Smooth muscle cell (in vitro differentiated cells): Measurements from ENCODE around the gene C10orf95. TPM values are rescaled to one million over a fixed set of nuclear protein-coding genes. Genes with fewer than 3 reads are reported as not detected.

Experiments
- DNase-seq: peaks from one replicate; lab custom pipeline; 2025; ENCODE audit not compliant: unreplicated experiment; lab: John Stamatoyannopoulos, UW
- H2AFZ ChIP-seq: fragments of 200-600 bp; sonication (generic); 2 replicates; pipeline ENCODE4 v1.6.0; 2016; ENCODE audit warnings: antibody characterized with exemption, low read depth, mild to moderate bottlenecking
- H3F3A ChIP-seq: fragments of 200-600 bp; sonication (generic); 2 replicates; pipeline ENCODE4 v1.6.0; 2017; ENCODE audit warnings: antibody characterized with exemption, low read depth
- H3K27ac ChIP-seq: fragments of 200-600 bp; sonication (generic); 2 replicates; pipeline ENCODE4 v1.5.1; 2016; ENCODE audit warnings: low read depth, mild to moderate bottlenecking
- H3K27me3 ChIP-seq: fragments of 200-600 bp; sonication (generic); 2 replicates; pipeline ENCODE4 v1.6.1; 2016; ENCODE audit warnings: low read depth, mild to moderate bottlenecking
- H3K36me3 ChIP-seq: fragments of 200-600 bp; sonication (generic); 2 replicates; pipeline ENCODE4 v1.5.1; 2016; ENCODE audit warnings: low read depth
- H3K4me1 ChIP-seq: fragments of 200-600 bp; sonication (generic); 2 replicates; pipeline ENCODE4 v1.5.1; 2016; ENCODE audit warnings: low read depth
- H3K4me2 ChIP-seq: fragments of 200-600 bp; sonication (generic); 2 replicates; pipeline ENCODE4 v1.6.0; 2016; ENCODE audit warnings: mild to moderate bottlenecking
- H3K4me3 ChIP-seq: fragments of 200-600 bp; sonication (generic); 2 replicates; pipeline ENCODE4 v1.5.1; 2016; ENCODE audit warnings: mild to moderate bottlenecking
- H3K79me2 ChIP-seq: fragments of 200-600 bp; sonication (generic); 2 replicates; pipeline ENCODE4 v1.6.0; 2016; ENCODE audit warnings: low read depth, mild to moderate bottlenecking
- H3K9ac ChIP-seq: fragments of 200-600 bp; sonication (generic); 2 replicates; pipeline ENCODE4 v1.6.0; 2016; ENCODE audit warnings: low read depth
- H3K9me3 ChIP-seq: fragments of 200-600 bp; sonication (generic); replicated peaks from 2 replicates; pipeline ENCODE4 v1.5.1; 2016; ENCODE audit warnings: low read depth
- H4K20me1 ChIP-seq: fragments of 200-600 bp; sonication (generic); 2 replicates; pipeline ENCODE4 v1.6.0; 2016; ENCODE audit warnings: low read depth
- WGBS: methylation state at CpG from one replicate; pipeline ENCODE4 v1.1.7; 2016; ENCODE audit warnings: low lambda C conversion rate; 5-methylcytosine and 5-hydroxymethylcytosine counted together
- polyA plus RNA-seq: library from polyadenylated mRNA; unstranded; fragments of >200 nt; fragmentation: Nextera tagmentation; extraction: Ambion mirVana; gene quantifications from 2 replicates; pipeline ENCODE4 v1.2.1, GENCODE V29; 2016
- total RNA-seq: library from RNA; depleted of rRNA; stranded (reverse); fragments of >200 nt; gene quantifications from 2 replicates; pipeline ENCODE4 v1.2.3, GENCODE V29; 2014
- TF ChIP-seq, protein P1 (sequence below): fragments of 200-600 bp; sonication (generic); IDR thresholded peaks from 2 replicates; pipeline ENCODE4 v1.5.1; 2017; ENCODE audit warnings: borderline replicate concordance, mild to moderate bottlenecking, antibody characterized with exemption; ENCODE audit not compliant: insufficient read depth, poor library complexity, severe bottlenecking

The C10orf95 gene
- total and polyA plus RNA-seq, 2 experiments from 2014 or later, result 0.62 TPM; not detected in 1

DNA sequence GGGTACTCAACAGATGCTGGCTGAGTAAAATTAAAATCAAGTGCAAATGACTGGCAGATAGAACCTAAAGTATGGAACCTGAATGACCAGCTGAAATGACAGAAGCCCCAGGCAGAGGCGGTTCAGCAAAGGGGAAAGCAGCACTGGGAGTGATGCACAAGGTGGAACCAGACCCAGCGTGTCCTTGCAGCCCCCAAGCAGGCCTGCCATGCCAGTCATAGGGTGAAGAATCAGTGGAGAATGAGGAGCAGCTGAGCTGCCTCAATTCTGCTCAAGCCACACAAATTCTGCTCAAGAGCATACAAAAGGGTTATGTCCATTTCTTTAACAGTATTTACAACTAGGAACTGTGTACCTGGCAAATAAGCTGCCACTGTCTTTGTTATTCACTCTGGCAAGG lies 42.4 kb upstream of the C10orf95 start:
- Histone ChIP-seq H3K9ac (no peak overlapping the region), H3F3A (no peaks in the 10 kb centered on the region), H3K27me3 (no peaks in the 10 kb centered on the region), H3K4me3 (no peak overlapping the region), H3K27ac (peak overlapping the region; percentile 33), H3K79me2 (peaks cover 91% of the 10 kb centered on the region), H3K36me3 (no peaks in the 10 kb centered on the region), H3K4me2 (no peak overlapping the region), H2AFZ (no peak overlapping the region), H3K9me3 (no peaks in the 10 kb centered on the region), H3K4me1 (no peaks in the 10 kb centered on the region), H4K20me1 (peaks cover 96% of the 10 kb centered on the region)
- DNase-seq, result no peak
- TF ChIP-seq, protein P1, sequence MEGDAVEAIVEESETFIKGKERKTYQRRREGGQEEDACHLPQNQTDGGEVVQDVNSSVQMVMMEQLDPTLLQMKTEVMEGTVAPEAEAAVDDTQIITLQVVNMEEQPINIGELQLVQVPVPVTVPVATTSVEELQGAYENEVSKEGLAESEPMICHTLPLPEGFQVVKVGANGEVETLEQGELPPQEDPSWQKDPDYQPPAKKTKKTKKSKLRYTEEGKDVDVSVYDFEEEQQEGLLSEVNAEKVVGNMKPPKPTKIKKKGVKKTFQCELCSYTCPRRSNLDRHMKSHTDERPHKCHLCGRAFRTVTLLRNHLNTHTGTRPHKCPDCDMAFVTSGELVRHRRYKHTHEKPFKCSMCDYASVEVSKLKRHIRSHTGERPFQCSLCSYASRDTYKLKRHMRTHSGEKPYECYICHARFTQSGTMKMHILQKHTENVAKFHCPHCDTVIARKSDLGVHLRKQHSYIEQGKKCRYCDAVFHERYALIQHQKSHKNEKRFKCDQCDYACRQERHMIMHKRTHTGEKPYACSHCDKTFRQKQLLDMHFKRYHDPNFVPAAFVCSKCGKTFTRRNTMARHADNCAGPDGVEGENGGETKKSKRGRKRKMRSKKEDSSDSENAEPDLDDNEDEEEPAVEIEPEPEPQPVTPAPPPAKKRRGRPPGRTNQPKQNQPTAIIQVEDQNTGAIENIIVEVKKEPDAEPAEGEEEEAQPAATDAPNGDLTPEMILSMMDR, result no peak
- WGBS, result 79% methylated on average over 2 of the region's 2 CpGs

DNA sequence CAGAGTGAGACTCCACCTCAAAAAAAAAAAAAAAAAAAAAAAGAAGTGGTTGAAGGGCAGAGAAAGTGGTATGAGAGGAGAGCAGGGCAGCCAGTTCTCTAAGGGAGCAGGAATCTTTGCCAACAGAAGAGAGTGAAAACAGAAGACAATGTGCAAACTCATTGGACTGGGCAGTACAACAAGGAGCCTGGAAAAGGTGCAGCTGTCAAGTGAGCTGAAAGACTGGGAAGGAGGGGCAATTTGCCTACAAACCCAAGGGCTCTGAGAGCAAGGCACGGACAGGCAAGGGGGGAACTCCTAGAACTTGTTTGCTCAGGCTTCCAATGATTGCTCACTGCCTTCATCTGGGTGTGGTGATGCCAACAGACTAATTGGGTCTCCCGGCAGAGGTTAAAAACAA lies 41.6 kb upstream of the C10orf95 start:
- H4K20me1 ChIP-seq, result peaks cover 96% of the 10 kb centered on the region

DNA sequence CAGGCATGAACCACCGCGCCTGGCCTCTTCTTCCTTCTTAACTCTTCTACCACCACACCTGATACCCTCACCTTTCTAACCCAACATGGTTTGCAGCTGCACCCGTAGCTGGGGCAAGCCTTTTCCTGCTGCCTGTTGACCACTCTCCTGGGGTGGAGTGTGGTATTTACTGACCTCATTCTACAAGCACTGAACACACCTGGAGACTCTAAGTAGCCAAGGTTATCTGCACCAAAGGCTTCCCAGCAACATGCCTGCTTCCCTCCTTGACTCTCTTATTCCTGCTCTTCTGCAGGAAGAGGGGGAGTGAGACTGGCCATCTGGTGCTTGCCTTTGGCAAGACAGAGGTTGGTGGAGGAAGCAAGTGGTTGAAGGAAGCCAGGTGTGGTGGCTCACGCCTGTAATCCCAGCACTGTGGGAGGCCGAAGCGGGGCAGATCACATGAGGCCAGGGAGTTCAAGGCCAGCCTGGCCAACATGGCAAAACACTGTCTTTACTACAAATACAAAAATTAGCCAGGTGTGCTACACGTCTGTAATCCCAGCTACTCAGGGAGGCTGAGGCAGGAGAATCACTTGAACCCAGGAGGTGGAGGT lies 41.1 kb upstream of the C10orf95 start:
- TF ChIP-seq, protein P1, result no peak
- no peak overlapping the region for H3K27ac ChIP-seq
- no peak for DNase-seq
- no peak overlapping the region for H3K4me2 ChIP-seq
- no peaks in the 10 kb centered on the region for H3K9me3 ChIP-seq
- H3K79me2 ChIP-seq, result peaks cover 81% of the 10 kb centered on the region
- H4K20me1 ChIP-seq, result peaks cover 93% of the 10 kb centered on the region
- H3K27me3 ChIP-seq, result no peaks in the 10 kb centered on the region
- no peak overlapping the region for H2AFZ ChIP-seq
- no peak overlapping the region for H3K4me3 ChIP-seq
- no peaks in the 10 kb centered on the region for H3K36me3 ChIP-seq
- H3K9ac ChIP-seq, result no peak overlapping the region
- WGBS, result 95% methylated on average over 7 of the region's 7 CpGs
- H3F3A ChIP-seq, result no peaks in the 10 kb centered on the region
- no peaks in the 10 kb centered on the region for H3K4me1 ChIP-seq

More for the DNA sequence above, 41.6 kb upstream of the C10orf95 start:
- DNase-seq, result no peak
- H2AFZ ChIP-seq, result no peak overlapping the region
- 71% methylated on average over 2 of the region's 2 CpGs for WGBS
- TF ChIP-seq, protein P1, result no peak
- no peak overlapping the region for H3K4me2 ChIP-seq
- peaks cover 86% of the 10 kb centered on the region for H3K79me2 ChIP-seq
- no peaks in the 10 kb centered on the region for H3K4me1 ChIP-seq
- no peaks in the 10 kb centered on the region for H3K9me3 ChIP-seq
- H3K27ac ChIP-seq, result peak overlapping the region; percentile 23
- H3K36me3 ChIP-seq, result no peaks in the 10 kb centered on the region
- H3K27me3 ChIP-seq, result no peaks in the 10 kb centered on the region
- no peaks in the 10 kb centered on the region for H3F3A ChIP-seq
- no peak overlapping the region for H3K4me3 ChIP-seq
- H3K9ac ChIP-seq, result no peak overlapping the region

DNA sequence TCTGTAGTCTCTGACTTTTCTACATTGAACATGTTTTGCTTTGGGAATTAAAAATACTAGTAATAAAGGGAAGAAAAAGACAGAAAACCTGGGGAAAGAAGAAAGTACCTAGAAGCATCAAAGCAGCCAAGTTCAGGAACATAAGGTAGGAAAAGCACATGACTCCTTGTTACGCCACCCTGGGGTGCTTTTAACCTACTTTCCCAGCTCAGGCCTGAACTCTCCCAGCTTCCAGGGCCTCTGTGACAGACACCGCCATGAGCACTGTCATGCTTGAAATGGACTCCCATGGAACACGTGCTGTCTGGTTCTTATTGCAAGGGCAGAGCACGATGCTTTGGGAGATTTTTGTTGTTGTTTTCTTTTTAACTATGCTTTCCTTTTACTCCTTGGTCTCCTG lies 39.8 kb upstream of the C10orf95 start:
- Histone ChIP-seq H2AFZ (no peak overlapping the region), H3K36me3 (no peaks in the 10 kb centered on the region), H3K27ac (no peak overlapping the region), H3K4me2 (no peak overlapping the region), H3K27me3 (no peaks in the 10 kb centered on the region), H3K9ac (no peak overlapping the region), H3K4me3 (no peak overlapping the region), H3K4me1 (no peaks in the 10 kb centered on the region), H3K79me2 (peaks cover 68% of the 10 kb centered on the region), H3F3A (no peaks in the 10 kb centered on the region), H3K9me3 (no peaks in the 10 kb centered on the region), H4K20me1 (peaks cover 80% of the 10 kb centered on the region)
- WGBS, result 98% methylated on average over 4 of the region's 4 CpGs
- no peak for DNase-seq
- TF ChIP-seq, protein P1, result no peak
